ENCODE results near the gene ZKSCAN1.
"Not testable (repeated sequence)": the region's sequence is repeated elsewhere in the genome, so short reads cannot be mapped to it uniquely, and the experiment has no call there.

ZKSCAN1 gene

DNA sequence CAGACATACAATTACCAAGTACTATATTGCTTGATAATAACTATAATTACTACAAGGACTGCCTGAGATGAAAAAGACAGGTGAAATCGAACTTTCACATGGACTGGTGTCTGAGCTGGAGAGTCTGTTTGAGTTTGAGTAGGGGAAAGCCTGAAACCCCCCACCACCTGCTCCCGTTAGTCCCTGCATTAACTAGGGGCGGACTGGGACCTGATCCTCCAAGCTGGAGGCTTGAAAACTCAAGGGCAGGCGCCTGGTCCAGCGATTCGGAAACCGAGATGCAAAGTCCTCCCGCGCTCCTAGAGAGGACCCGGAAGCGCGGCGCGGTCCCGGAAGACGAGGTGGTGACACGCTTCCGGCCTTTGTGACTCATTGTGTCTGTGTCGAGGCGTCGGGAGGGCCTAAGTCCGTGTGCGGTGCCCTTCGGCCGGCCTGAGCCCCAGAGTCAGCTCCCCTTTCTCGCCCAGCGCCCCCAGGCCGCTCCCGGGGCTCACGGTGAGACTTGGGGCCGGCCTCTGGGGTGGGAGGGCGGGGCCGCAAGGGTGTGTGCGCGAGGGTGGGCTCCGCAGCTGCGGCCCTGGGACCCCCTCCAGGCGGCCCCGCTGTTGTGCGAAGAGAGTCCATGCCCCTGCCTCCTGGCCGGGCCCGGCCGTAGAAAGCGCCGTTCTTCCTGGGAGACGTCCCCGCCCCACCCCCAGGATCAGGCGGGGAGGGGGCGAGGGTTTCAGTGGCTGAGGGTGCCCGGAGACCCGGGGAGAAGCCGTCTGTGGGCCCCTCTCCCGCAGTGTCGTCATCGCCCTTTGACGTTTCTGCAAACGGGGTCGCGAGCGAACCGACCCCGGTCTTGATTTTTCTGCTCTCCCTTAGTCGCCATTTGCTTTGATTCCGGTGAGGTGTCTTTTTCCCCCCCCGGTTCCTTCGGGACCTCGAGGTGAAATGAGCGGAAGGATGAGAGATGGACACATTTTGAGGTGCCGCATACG, at the start of gene ZKSCAN1:
Gene ZKSCAN1 (plus strand): TSS at position 365 of the 983 bp plus-strand sequence. CDS start 7,911 bp downstream, outside the sequence.
- peak; percentile 67 to 73 for DNase-seq (ENCODE audit: extremely low read depth in 1 of 2, low read depth in 1 of 2)

- DNase-seq (ENCODE audit: extremely low read depth in 1 of 2, low read depth in 1 of 2) = no peak
Measured at GRCh38 chr7:99969298-99969697, 46.1 kb upstream of the ZKSCAN1 start.

DNA sequence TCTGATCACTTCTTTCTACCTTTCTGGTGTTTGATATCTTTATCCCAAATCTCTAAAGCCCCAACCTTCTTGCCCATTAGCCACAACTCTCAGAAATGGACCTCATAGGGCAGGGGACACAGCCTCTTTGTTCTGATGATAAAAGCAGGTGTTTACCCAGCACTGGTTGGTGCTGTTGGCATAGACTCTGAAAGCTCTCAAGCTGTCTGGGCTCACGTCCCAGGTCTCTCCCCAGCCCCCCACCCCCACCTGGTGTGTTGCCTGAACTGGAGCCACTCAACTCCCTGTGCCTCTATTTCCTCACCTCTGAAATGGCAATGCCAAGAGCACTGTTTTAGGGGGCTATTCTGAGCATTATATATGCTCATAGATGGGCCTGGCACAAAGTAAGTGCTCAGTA, 45.6 kb upstream of the ZKSCAN1 start:
- not testable (repeated sequence) for DNase-seq (ENCODE audit: extremely low read depth in 1 of 2, low read depth in 1 of 2)

GRCh38 chr7:99971242-99971641, 44.2 kb upstream of the ZKSCAN1 start:
- no peak for DNase-seq (ENCODE audit: extremely low read depth in 1 of 2, low read depth in 1 of 2)

DNA sequence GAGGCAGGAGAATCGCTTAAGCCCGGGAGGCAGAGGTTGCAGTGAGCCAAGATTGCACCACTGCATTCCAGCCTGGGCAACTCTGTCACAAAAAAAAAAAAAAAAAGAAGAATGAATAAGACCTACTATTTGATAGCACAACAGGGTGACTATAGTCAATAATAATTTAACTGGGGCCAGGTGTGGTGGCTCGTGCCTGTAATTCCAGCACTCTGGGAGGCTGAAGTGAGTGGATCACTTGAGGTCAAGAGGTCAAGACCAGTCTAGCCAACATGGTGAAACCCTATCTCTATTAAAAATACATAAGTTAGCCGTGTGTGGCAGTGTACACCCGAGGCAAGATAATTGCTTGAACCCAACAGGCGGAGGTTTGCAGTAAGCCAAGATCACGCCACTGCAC, 41.6 kb upstream of the ZKSCAN1 start:
- not testable (repeated sequence) for DNase-seq (ENCODE audit: extremely low read depth in 1 of 2, low read depth in 1 of 2)

- DNase-seq (ENCODE audit: extremely low read depth in 1 of 2, low read depth in 1 of 2) = no peak
Measured at GRCh38 chr7:99974681-99975080, 40.7 kb upstream of the ZKSCAN1 start.

DNA sequence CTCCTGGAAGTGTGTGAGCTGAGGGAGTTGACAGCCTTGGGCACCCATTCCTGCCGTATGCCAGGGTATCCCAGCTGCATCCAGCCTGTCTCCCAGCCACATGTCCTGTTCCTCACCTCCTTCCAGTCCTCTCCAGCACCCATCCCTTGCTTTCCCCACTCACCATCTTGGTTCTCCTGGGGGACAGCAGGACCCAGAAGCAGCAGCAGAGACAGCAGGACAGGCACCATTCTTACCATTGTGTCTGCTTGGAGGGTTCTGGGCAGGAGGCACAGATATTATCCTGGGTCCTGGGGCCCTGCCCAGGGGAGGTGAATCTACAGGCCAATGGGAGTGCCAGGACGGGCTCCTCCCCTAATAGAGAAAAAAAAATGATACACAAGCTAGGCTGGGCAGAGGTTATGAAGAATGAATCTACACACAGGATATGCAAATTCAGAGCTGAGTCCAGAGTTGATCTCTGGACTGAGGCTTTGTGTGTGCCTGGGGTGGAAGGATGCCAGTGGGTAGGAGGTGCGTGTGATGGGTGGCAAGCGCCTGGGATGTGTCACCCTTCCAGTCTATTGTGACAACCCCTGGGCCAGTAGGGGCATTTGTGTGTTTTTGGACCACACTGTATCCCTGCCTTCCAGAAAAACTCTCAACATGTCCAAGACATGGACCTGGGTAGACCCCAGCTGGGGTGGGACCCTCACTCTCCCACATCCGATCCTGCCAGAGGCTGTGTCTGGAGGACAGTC, 39.4 kb upstream of the ZKSCAN1 start, which contains the start of gene AZGP1:
Gene AZGP1 (minus strand): TSS at position 250 of the 740 bp plus-strand sequence. CDS start 11 bp downstream, at position 239.
- DNase-seq (ENCODE audit: extremely low read depth in 1 of 2, low read depth in 1 of 2) = no peak

DNA sequence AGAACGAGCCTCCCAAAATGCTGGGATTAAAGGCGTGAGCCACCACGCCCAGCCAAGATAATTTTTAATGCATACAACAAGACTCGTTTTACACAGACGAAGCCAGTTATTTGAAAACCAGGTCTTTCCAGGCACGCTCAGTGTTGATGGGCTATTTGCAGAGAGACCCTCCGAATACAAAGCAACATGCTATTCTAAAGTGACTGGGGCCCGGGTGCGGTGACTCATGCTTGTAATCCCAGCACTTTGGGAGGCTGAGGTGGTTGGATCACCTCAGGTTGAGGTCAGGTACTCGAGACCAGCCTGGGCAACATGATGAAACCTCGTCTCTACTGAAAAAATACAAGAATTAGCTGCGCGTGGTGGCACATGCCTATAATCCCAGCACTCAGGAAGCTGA, 38.8 kb upstream of the ZKSCAN1 start:
- no peak for DNase-seq (ENCODE audit: extremely low read depth in 1 of 2, low read depth in 1 of 2)

GRCh38 chr7:99979814-99980225, 35.6 kb upstream of the ZKSCAN1 start:
- DNase-seq (ENCODE audit: extremely low read depth in 1 of 2, low read depth in 1 of 2) = peak; percentile 27 to 54

- DNase-seq (ENCODE audit: extremely low read depth in 1 of 2, low read depth in 1 of 2) = not testable (repeated sequence)
Measured at GRCh38 chr7:99980448-99980872, 34.9 kb upstream of the ZKSCAN1 start.

- DNase-seq (ENCODE audit: extremely low read depth in 1 of 2, low read depth in 1 of 2) = not testable (repeated sequence)
Measured at GRCh38 chr7:99981066-99981465, 34.3 kb upstream of the ZKSCAN1 start.

DNA sequence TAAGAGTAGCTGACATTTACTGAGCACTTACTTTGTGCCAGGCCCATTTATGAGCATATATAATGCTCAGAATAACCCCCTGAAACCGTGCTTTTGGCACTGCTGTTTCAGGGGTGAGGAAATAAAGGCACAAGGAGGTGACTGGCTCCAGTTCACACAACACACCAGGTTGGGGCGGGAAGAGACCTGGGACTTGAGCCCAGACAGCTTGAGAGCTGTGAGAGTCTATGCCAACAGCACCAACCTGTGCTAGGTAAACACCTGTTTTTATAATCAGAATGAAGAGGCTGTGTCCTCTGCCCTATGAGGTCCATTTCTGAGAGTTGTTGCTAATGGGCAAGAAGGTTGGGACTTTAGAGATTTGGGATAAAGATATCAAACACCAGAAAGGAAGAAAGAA, 30.8 kb upstream of the ZKSCAN1 start:
- no peak for DNase-seq (ENCODE audit: extremely low read depth in 1 of 2, low read depth in 1 of 2)

GRCh38 chr7:99987306-99987705, 28.1 kb upstream of the ZKSCAN1 start:
- not testable (repeated sequence) for DNase-seq (ENCODE audit: extremely low read depth in 1 of 2, low read depth in 1 of 2)

GRCh38 chr7:99987846-99988245, 27.6 kb upstream of the ZKSCAN1 start:
- no peak for DNase-seq (ENCODE audit: extremely low read depth in 1 of 2, low read depth in 1 of 2)

DNA sequence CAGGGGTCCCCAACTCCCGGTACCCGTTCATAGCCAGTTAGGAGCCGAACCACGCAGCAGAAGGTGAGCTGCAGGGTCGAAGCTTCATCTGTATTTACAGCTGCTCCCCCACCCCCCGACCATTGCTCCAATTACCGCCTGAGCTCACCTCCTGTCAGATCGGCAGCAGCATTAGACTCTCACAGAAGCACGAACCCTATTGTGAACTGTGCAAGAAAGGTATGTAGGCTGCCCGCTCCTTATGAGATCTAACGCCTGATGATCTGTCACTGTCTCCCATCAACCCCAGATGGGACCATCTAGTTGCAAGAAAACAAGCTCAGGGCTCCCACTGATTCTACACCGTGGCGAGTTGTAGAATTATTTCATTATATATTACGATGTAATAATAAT, 24.9 kb upstream of the ZKSCAN1 start:
- DNase-seq (ENCODE audit: extremely low read depth in 1 of 2, low read depth in 1 of 2) = no peak

DNA sequence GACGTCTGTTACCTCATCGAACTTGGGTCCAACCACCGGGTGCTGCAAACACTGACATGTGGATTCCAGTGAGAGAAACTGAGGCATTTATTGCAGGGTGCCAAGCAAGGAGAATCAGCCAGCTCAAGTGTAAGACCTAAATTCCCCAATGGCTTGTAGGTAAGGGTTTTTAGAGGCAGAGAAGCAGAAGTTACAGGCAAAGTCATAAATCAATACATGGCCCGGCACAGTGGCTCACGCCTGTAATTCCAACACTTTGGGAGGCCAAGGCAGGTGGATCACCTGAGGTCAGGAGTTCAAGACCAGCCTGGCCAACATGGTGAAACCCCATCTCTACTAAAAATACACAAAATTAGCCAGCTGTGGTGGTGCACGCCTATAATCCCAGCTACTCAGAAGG, 23.9 kb upstream of the ZKSCAN1 start:
- DNase-seq (ENCODE audit: extremely low read depth in 1 of 2, low read depth in 1 of 2) = not testable (repeated sequence)

DNA sequence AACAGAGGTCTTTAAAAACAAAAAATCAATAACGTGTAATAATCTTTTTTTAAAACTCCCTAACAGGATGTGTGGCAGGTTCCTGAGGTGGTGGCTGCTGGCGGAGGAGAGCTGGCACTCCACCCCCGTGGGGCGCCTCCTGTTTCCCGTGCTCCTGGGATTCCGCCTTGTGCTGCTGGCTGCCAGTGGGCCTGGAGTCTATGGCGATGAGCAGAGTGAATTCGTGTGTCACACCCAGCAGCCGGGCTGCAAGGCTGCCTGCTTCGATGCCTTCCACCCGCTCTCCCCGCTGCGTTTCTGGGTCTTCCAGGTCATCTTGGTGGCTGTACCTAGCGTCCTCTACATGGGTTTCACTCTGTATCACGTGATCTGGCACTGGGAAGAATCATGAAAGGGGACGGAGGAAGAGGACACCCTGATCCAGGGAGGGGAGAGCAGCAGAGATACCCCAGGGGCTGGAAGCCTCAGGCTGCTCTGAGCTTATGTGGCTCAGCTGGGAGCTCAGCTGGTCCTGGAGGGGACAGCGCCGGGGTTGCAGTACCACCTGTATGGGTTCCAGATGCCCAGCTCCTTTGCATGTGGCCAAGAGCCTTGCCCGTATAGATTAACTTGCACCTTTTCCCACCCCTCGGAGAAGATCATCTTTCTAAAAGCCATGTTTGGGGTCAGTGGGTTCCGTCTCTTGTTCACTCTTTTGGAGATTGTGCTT, 22.9 kb upstream of the ZKSCAN1 start:
- DNase-seq (ENCODE audit: extremely low read depth in 1 of 2, low read depth in 1 of 2) = no peak

GRCh38 chr7:99994819-99995218, 20.6 kb upstream of the ZKSCAN1 start:
- DNase-seq (ENCODE audit: extremely low read depth in 1 of 2, low read depth in 1 of 2) = no peak

DNA sequence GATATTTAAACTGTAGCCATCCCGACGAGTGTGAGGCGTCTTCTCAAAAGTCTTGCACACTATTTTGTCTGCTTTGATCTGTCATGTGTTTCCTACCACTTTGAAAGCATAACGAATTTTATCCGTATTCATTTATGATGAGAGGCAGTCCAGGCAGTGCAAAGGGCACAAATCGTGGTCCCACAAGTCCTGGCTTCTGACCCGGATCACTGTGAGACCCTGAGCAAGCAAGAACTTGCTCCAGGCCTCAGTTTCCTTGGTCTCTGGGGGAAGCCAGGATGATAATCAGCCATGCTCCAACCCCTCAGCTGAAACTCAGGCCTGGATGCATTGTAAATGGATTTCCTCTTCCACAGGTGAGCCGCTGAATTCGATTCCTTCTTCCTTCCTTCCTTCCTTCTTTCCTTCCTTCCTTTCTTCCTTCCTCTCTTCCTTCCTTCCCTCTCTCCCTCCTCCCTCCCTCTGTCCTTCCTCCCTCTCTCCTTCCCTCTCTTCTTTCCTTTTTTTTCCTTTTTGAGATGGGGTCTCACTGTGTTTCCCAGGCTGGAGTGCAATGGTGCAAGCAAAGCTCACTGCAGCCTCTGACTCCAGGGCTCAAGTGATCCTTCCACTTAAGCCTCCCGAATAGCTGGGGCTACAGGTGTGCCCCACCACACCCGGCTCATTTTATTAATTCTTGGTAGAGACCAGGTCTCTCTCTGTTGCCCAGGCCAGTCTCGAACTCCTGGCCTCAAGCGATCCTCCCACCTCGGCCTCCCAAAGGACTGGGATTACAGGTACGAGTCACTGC, 18.4 kb upstream of the ZKSCAN1 start:
- DNase-seq (ENCODE audit: extremely low read depth in 1 of 2, low read depth in 1 of 2) = no peak

GRCh38 chr7:99997545-99998137, 17.8 kb upstream of the ZKSCAN1 start:
- DNase-seq (ENCODE audit: extremely low read depth in 1 of 2, low read depth in 1 of 2) = peak; percentile 20 to 47

All from activated CD8-positive, alpha-beta memory T cell treated with anti-CD3 and anti-CD28 coated beads for 1 hour (primary cell).